Endothelial cell (in vitro differentiated cells): ENCODE measurements around the gene PLCD3. TPM values are rescaled to one million over a fixed set of nuclear protein-coding genes. Genes with fewer than 3 reads are reported as not detected.

Experiments
- DNase-seq: peaks from one replicate; pipeline ENCODE4 v3.0.0; 2021; ENCODE audit warnings: low spot score
- H3K27ac Mint-ChIP-seq: one replicate; pipeline ENCODE4 v1.8.0; 2021; ENCODE audit warnings: mixed read lengths, inconsistent platforms; ENCODE audit not compliant: unreplicated experiment
- H3K27me3 Mint-ChIP-seq: one replicate; pipeline ENCODE4 v1.8.0; 2021; ENCODE audit warnings: mild to moderate bottlenecking, moderate library complexity, mixed read lengths, inconsistent platforms; ENCODE audit not compliant: unreplicated experiment
- H3K36me3 Mint-ChIP-seq: one replicate; pipeline ENCODE4 v1.8.0; 2021; ENCODE audit warnings: mild to moderate bottlenecking, low read depth, mixed read lengths, inconsistent platforms; ENCODE audit not compliant: unreplicated experiment
- H3K4me1 Mint-ChIP-seq: one replicate; pipeline ENCODE4 v1.8.0; 2021; ENCODE audit warnings: mild to moderate bottlenecking, mixed read lengths, inconsistent platforms; ENCODE audit not compliant: unreplicated experiment
- H3K4me3 Mint-ChIP-seq: one replicate; pipeline ENCODE4 v1.8.0; 2021; ENCODE audit warnings: mild to moderate bottlenecking, mixed read lengths, inconsistent platforms; ENCODE audit not compliant: unreplicated experiment
- H3K9me3 Mint-ChIP-seq: one replicate; pipeline ENCODE4 v1.8.0; 2021; ENCODE audit warnings: mixed read lengths, inconsistent platforms; ENCODE audit not compliant: unreplicated experiment
- total RNA-seq: library from RNA; stranded (reverse); fragmentation: NEBNext Ultra II Directional; extraction: Animal tissue kit (Norgen Biotek cat#: 25700); gene quantifications from one replicate; pipeline ENCODE4 v1.2.1, GENCODE V29; 2021; ENCODE audit not compliant: unreplicated experiment
- TF ChIP-seq, protein P1 (sequence below): fragments of 200-600 bp; sonication (generic); IDR thresholded peaks from one replicate; pipeline ENCODE4 v1.5.0; 2021; ENCODE audit warnings: antibody characterized with exemption; ENCODE audit not compliant: unreplicated experiment

The PLCD3 gene
- total RNA-seq, 1 donor from 2014 or later: 9.7 TPM

GRCh38 chr17:45146890-45147580, 14.7 kb upstream of the PLCD3 start:
- Mint-ChIP-seq H3K4me1 (peaks cover 26% of the 10 kb centered on the region), H3K36me3 (peaks cover 3% of the 10 kb centered on the region), H3K27ac (peak overlapping the region; percentile 100), H3K4me3 (peak overlapping the region; percentile 99), H3K27me3 (peaks cover 20% of the 10 kb centered on the region), H3K9me3 (no peaks in the 10 kb centered on the region)
- TF ChIP-seq, protein P1, sequence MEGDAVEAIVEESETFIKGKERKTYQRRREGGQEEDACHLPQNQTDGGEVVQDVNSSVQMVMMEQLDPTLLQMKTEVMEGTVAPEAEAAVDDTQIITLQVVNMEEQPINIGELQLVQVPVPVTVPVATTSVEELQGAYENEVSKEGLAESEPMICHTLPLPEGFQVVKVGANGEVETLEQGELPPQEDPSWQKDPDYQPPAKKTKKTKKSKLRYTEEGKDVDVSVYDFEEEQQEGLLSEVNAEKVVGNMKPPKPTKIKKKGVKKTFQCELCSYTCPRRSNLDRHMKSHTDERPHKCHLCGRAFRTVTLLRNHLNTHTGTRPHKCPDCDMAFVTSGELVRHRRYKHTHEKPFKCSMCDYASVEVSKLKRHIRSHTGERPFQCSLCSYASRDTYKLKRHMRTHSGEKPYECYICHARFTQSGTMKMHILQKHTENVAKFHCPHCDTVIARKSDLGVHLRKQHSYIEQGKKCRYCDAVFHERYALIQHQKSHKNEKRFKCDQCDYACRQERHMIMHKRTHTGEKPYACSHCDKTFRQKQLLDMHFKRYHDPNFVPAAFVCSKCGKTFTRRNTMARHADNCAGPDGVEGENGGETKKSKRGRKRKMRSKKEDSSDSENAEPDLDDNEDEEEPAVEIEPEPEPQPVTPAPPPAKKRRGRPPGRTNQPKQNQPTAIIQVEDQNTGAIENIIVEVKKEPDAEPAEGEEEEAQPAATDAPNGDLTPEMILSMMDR: no peak
- DNase-seq: no peak

- peaks cover 20% of the 10 kb centered on the region for H3K27me3 Mint-ChIP-seq
- DNase-seq: no peak
- no peaks in the 10 kb centered on the region for H3K9me3 Mint-ChIP-seq
- peaks cover 3% of the 10 kb centered on the region for H3K36me3 Mint-ChIP-seq
- H3K4me1 Mint-ChIP-seq: peaks cover 24% of the 10 kb centered on the region
- TF ChIP-seq, protein P1: no peak
- peak overlapping the region; percentile 94 for H3K27ac Mint-ChIP-seq
- peak overlapping the region; percentile 99 for H3K4me3 Mint-ChIP-seq
Observed at GRCh38 chr17:45146592-45146889, 14.2 kb upstream of the PLCD3 start.

DNA sequence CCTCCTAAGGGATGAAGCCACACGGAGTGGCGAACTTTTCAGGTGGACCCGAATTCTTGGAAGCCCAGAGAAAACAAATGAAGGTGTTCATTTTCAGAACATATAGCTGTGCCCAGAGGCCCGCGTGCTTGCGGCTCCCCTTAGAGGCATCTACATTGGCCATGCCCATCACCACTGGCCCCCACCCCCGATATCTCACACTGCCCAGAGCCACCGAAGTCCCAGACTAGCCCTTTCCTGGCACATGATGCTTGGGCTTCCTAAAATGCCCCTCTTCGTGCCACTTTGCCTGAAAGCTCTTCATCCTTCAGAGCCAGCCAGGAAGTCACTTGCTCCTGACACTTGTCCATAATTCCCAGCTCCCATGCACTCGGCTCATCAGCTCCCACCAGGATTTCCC, 13.9 kb upstream of the PLCD3 start:
- TF ChIP-seq, protein P1: no peak
- Mint-ChIP-seq H3K36me3 (peaks cover 3% of the 10 kb centered on the region), H3K4me1 (peaks cover 20% of the 10 kb centered on the region), H3K27ac (peak overlapping the region; percentile 2), H3K4me3 (peak overlapping the region; percentile 99), H3K27me3 (peaks cover 20% of the 10 kb centered on the region), H3K9me3 (no peaks in the 10 kb centered on the region)
- no peak for DNase-seq

DNA sequence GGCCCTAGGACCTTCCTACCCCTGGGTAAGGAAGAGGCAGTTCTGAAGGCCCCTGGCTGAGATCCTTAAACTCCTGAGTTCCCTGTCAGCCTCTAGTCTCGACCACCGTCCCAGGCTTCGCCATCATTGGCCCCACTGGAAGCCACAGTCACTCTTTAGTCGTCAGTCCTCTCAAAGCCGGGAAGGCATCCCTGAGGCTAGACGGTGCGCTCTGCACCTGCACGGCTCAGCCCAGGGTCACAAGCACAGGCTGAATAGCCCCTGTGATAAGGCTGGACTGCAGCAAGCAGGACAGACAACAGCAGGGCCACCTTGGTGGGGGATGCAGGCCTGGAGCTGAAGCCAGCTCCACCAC, 12.7 kb upstream of the PLCD3 start:
- H3K27me3 Mint-ChIP-seq: peaks cover 20% of the 10 kb centered on the region
- H3K9me3 Mint-ChIP-seq: no peaks in the 10 kb centered on the region
- no peak for DNase-seq
- H3K36me3 Mint-ChIP-seq: peaks cover 3% of the 10 kb centered on the region
- H3K4me3 Mint-ChIP-seq: no peak overlapping the region
- H3K4me1 Mint-ChIP-seq: peaks cover 16% of the 10 kb centered on the region
- TF ChIP-seq, protein P1: no peak
- H3K27ac Mint-ChIP-seq: no peak overlapping the region

DNA sequence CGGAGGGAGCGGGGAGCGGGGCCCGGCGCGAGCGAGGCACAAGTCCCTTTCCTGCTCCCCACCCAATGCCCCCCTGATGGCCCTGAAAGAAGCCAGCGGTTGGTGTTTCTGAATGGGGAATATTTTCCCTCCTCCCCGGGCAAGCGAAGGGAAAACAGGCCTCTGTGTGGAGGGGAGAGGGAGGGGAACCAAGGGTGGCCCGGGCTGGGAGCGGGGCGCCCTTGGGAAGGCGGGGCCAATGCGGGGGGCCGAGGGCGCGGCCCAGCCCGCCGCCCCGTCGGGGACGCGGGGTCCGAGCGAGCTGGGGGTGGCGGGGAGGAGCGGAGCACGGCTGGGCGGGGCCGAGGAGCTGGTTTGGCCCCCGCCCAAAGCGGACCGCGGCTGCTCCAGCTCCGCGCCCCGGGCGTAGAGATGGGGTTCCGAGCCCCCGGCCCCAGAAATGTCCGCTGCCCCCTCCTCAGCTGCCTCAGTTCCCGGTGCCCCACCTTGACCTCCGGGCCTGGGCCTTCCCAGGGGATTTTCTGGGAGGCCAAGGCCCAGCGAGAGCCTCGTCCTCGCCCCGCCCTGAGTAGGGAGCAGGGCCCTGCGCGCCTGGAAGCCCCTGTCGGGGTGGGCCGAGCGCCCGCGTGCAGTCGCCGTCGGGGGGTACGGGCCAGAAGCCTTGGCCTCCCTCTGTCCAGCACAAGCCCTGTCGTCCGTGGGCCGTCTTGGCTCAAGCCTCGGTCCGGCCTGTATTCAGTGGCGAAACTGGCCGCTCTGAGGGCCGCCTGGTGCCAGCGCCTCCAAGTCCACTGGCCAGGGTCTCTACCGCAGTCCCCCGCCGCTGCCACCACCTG, 12.1 kb upstream of the PLCD3 start:
- no peak overlapping the region for H3K4me3 Mint-ChIP-seq

More for the DNA sequence above, 12.1 kb upstream of the PLCD3 start:
- Mint-ChIP-seq H3K4me1 (peaks cover 14% of the 10 kb centered on the region), H3K27ac (no peak overlapping the region), H3K27me3 (peaks cover 20% of the 10 kb centered on the region), H3K9me3 (no peaks in the 10 kb centered on the region), H3K36me3 (peaks cover 3% of the 10 kb centered on the region)
- TF ChIP-seq, protein P1: no peak
- DNase-seq: no peak
